HG03432 (cell line): ENCODE results near the gene SIPA1L3.

Experiments
- ATAC-seq: cut with Tn5 transposase; IDR thresholded peaks from one replicate; pipeline ENCODE4 v1.9.1; 2021; ENCODE audit warnings: mild to moderate bottlenecking, moderate library complexity; ENCODE audit not compliant: unreplicated experiment

Gene SIPA1L3

GRCh38 chr19:37946132-37946531 lies 39.1 kb downstream of the SIPA1L3 start:
- no peak for ATAC-seq

- ATAC-seq: no peak
Observed at GRCh38 chr19:37947778-37948177, 40.8 kb downstream of the SIPA1L3 start.

GRCh38 chr19:37948362-37948761 lies 41.4 kb downstream of the SIPA1L3 start:
- ATAC-seq: no peak

GRCh38 chr19:37950471-37951175 lies 43.6 kb downstream of the SIPA1L3 start:
- ATAC-seq: no peak

- ATAC-seq: no peak
Observed at GRCh38 chr19:37951816-37952210, 44.8 kb downstream of the SIPA1L3 start.

- ATAC-seq: no peak
Observed at GRCh38 chr19:37953171-37953917, 46.3 kb downstream of the SIPA1L3 start.

- ATAC-seq: no peak
Observed at GRCh38 chr19:37953918-37954303, 46.9 kb downstream of the SIPA1L3 start.

GRCh38 chr19:37954421-37954874 lies 47.4 kb downstream of the SIPA1L3 start:
- no peak for ATAC-seq

- no peak for ATAC-seq
Observed at GRCh38 chr19:37955986-37956385, 49.0 kb downstream of the SIPA1L3 start.

GRCh38 chr19:37957176-37957575 lies 50.2 kb downstream of the SIPA1L3 start:
- ATAC-seq: no peak

- ATAC-seq: no peak
Observed at GRCh38 chr19:37959665-37960114, 52.7 kb downstream of the SIPA1L3 start.

GRCh38 chr19:37961198-37961597 lies 54.2 kb downstream of the SIPA1L3 start:
- ATAC-seq: no peak

GRCh38 chr19:37963190-37963936 lies 56.4 kb downstream of the SIPA1L3 start:
- ATAC-seq: no peak

- no peak for ATAC-seq
Observed at GRCh38 chr19:37964109-37964508, 57.1 kb downstream of the SIPA1L3 start.

GRCh38 chr19:37966211-37966661 lies 59.2 kb downstream of the SIPA1L3 start:
- ATAC-seq: no peak

- no peak for ATAC-seq
Observed at GRCh38 chr19:37966662-37967231, 59.7 kb downstream of the SIPA1L3 start.

GRCh38 chr19:37969695-37970094 lies 62.7 kb downstream of the SIPA1L3 start:
- no peak for ATAC-seq

GRCh38 chr19:37970699-37971098 lies 63.7 kb downstream of the SIPA1L3 start:
- no peak for ATAC-seq

- no peak for ATAC-seq
Observed at GRCh38 chr19:37972803-37973202, 65.8 kb downstream of the SIPA1L3 start.

GRCh38 chr19:37973666-37974065 lies 66.7 kb downstream of the SIPA1L3 start:
- ATAC-seq: no peak

- no peak for ATAC-seq
Observed at GRCh38 chr19:37975071-37975470, 68.1 kb downstream of the SIPA1L3 start.
